OCI-LY1 (cell line): ENCODE results near the gene LCMT1.
A peak's percentile ranks its signal among the peaks of the same experiment; 100 is the strongest.

Experiments used
- H2AFZ ChIP-seq: fragments of 200-600 bp; sonication (generic), shearing (Covaris generic); 2 replicates; pipeline ENCODE4 v1.6.0; 2014; ENCODE audit warnings: antibody characterized with exemption, mild to moderate bottlenecking, low read length
- H3F3A ChIP-seq: fragments of 200-600 bp; sonication (generic), shearing (Covaris generic); 2 replicates; pipeline ENCODE4 v1.6.0; 2014; ENCODE audit warnings: mild to moderate bottlenecking, antibody characterized with exemption, low read length, moderate library complexity; ENCODE audit not compliant: insufficient read depth
- H3K27ac ChIP-seq: fragments of 200-600 bp; sonication (generic); 2 replicates; pipeline ENCODE4 v1.5.1; 2014; ENCODE audit warnings: low read length, mixed run types, mild to moderate bottlenecking, low read depth; ENCODE audit not compliant: poor library complexity, severe bottlenecking
- H3K27me3 ChIP-seq: fragments of 200-600 bp; sonication (generic); 2 replicates; pipeline ENCODE4 v1.6.0; 2014; ENCODE audit warnings: antibody characterized with exemption, mild to moderate bottlenecking, low read length, moderate library complexity; ENCODE audit not compliant: insufficient read depth
- H3K36me3 ChIP-seq: fragments of 200-600 bp; sonication (generic); 2 replicates; pipeline ENCODE4 v1.6.1; 2014; ENCODE audit warnings: mild to moderate bottlenecking, antibody characterized with exemption, low read length, moderate library complexity, mixed read lengths; ENCODE audit not compliant: insufficient read depth
- H3K4me1 ChIP-seq: fragments of 200-600 bp; sonication (generic); 2 replicates; pipeline ENCODE4 v1.5.1; 2014; ENCODE audit warnings: mild to moderate bottlenecking, low read length, moderate library complexity; ENCODE audit not compliant: insufficient read depth, severe bottlenecking
- H3K4me2 ChIP-seq: fragments of 200-600 bp; sonication (generic), shearing (Covaris generic); 2 replicates; pipeline ENCODE4 v1.6.1; 2014; ENCODE audit warnings: low read length
- H3K4me3 ChIP-seq: fragments of 200-600 bp; sonication (generic); 2 replicates; pipeline ENCODE4 v1.5.1; 2014; ENCODE audit warnings: low read length, low read depth, mild to moderate bottlenecking, mixed read lengths; ENCODE audit not compliant: poor library complexity, severe bottlenecking
- H3K79me2 ChIP-seq: fragments of 200-600 bp; shearing (Covaris generic); 2 replicates; pipeline ENCODE4 v1.6.1; 2016; ENCODE audit warnings: mixed run types, low read length, mixed read lengths; ENCODE audit not compliant: insufficient read depth
- H3K9ac ChIP-seq: fragments of 200-600 bp; sonication (generic), shearing (Covaris generic); 2 replicates; pipeline ENCODE4 v1.6.1; 2014; ENCODE audit warnings: mild to moderate bottlenecking, low read length, mixed read lengths
- H3K9me2 ChIP-seq: fragments of 200-600 bp; sonication (generic), shearing (Covaris generic); 2 replicates; pipeline ENCODE4 v1.6.1; 2014; ENCODE audit warnings: low read depth, mild to moderate bottlenecking, low read length, mixed read lengths
- H3K9me3 ChIP-seq: fragments of 200-600 bp; shearing (Covaris generic); 2 replicates; pipeline ENCODE4 v1.6.1; 2014; ENCODE audit warnings: low read length, mixed read lengths
- H4K20me1 ChIP-seq: fragments of 200-600 bp; sonication (generic), shearing (Covaris generic); 2 replicates; pipeline ENCODE4 v1.6.0; 2016; ENCODE audit warnings: mild to moderate bottlenecking, low read length; ENCODE audit not compliant: insufficient read depth
- CTCF ChIP-seq: fragments of 200-600 bp; sonication (generic), shearing (Covaris generic); IDR thresholded peaks from 2 replicates; pipeline ENCODE4 v1.5.1; 2017; ENCODE audit warnings: mild to moderate bottlenecking, antibody characterized with exemption, low read length, moderate library complexity, mixed read lengths
- EZH2 ChIP-seq: fragments of 200-600 bp; sonication (generic), shearing (Covaris generic); IDR thresholded peaks from 2 replicates; pipeline ENCODE4 v1.8.0; 2017; ENCODE audit warnings: borderline replicate concordance, mixed run types, mild to moderate bottlenecking, antibody characterized with exemption, low read length, moderate library complexity, mixed read lengths

The LCMT1 gene

GRCh38 chr16:25097276-25097975 lies 14.1 kb upstream of the LCMT1 start:
- no peaks in the 10 kb centered on the region for H3K9me3 ChIP-seq
- H4K20me1 ChIP-seq = no peaks in the 10 kb centered on the region
- H2AFZ ChIP-seq = no peak overlapping the region
- no peak overlapping the region for H3K4me3 ChIP-seq
- TF ChIP-seq EZH2 (no peak), CTCF (no peak)
- H3K9me2 ChIP-seq = no peaks in the 10 kb centered on the region
- no peaks in the 10 kb centered on the region for H3K79me2 ChIP-seq
- H3K4me1 ChIP-seq = peaks cover 32% of the 10 kb centered on the region
- no peak overlapping the region for H3K27ac ChIP-seq
- H3K4me2 ChIP-seq = no peak overlapping the region
- no peaks in the 10 kb centered on the region for H3K36me3 ChIP-seq
- no peak overlapping the region for H3K9ac ChIP-seq
- H3F3A ChIP-seq = peaks cover 5% of the 10 kb centered on the region; the same call in 1 of the 2 replicates
- no peaks in the 10 kb centered on the region for H3K27me3 ChIP-seq

- Histone ChIP-seq H3K4me3 (no peak overlapping the region), H3K27ac (no peak overlapping the region), H3K4me2 (no peak overlapping the region), H3K4me1 (peaks cover 1% of the 10 kb centered on the region), H3K36me3 (no peaks in the 10 kb centered on the region), H3K9me2 (no peaks in the 10 kb centered on the region), H3K9ac (no peak overlapping the region), H3F3A (no peaks in the 10 kb centered on the region), H3K27me3 (no peaks in the 10 kb centered on the region), H3K9me3 (no peaks in the 10 kb centered on the region), H2AFZ (no peak overlapping the region), H4K20me1 (no peaks in the 10 kb centered on the region), H3K79me2 (no peaks in the 10 kb centered on the region)
- TF ChIP-seq EZH2 (no peak), CTCF (no peak)
Measured at GRCh38 chr16:25100511-25100910, 11.0 kb upstream of the LCMT1 start.

GRCh38 chr16:25106567-25107465 lies 4.7 kb upstream of the LCMT1 start:
- peak overlapping the region; percentile 58 for H3K27ac ChIP-seq

More at GRCh38 chr16:25106567-25107465, 4.7 kb upstream of the LCMT1 start:
- Histone ChIP-seq H3K4me1 (peaks cover 38% of the 10 kb centered on the region), H3K9me3 (no peaks in the 10 kb centered on the region), H3K4me2 (peak overlapping the region; percentile 86), H2AFZ (no peak overlapping the region), H3K36me3 (no peaks in the 10 kb centered on the region), H3K4me3 (peak overlapping the region; percentile 68), H4K20me1 (no peaks in the 10 kb centered on the region), H3K27me3 (no peaks in the 10 kb centered on the region), H3K9ac (peak overlapping the region; percentile 69), H3K79me2 (no peaks in the 10 kb centered on the region; the same call in 1 of the 2 replicates), H3K9me2 (no peaks in the 10 kb centered on the region), H3F3A (no peaks in the 10 kb centered on the region)
- no peak for TF ChIP-seq EZH2
- TF ChIP-seq CTCF = peak; percentile 65
